Kidney capillary endothelial cell (primary cell): Measurements from ENCODE around the gene FUBP1.
"Not testable (repeated sequence)": the region's sequence is repeated elsewhere in the genome, so short reads cannot be mapped to it uniquely, and the experiment has no call there.

Experiments used
- DNase-seq: peaks from one replicate; pipeline ENCODE4 v3.0.0-alpha.2; 2018; ENCODE audit warnings: low spot score

The FUBP1 gene, protein sequence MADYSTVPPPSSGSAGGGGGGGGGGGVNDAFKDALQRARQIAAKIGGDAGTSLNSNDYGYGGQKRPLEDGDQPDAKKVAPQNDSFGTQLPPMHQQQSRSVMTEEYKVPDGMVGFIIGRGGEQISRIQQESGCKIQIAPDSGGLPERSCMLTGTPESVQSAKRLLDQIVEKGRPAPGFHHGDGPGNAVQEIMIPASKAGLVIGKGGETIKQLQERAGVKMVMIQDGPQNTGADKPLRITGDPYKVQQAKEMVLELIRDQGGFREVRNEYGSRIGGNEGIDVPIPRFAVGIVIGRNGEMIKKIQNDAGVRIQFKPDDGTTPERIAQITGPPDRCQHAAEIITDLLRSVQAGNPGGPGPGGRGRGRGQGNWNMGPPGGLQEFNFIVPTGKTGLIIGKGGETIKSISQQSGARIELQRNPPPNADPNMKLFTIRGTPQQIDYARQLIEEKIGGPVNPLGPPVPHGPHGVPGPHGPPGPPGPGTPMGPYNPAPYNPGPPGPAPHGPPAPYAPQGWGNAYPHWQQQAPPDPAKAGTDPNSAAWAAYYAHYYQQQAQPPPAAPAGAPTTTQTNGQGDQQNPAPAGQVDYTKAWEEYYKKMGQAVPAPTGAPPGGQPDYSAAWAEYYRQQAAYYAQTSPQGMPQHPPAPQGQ

DNA sequence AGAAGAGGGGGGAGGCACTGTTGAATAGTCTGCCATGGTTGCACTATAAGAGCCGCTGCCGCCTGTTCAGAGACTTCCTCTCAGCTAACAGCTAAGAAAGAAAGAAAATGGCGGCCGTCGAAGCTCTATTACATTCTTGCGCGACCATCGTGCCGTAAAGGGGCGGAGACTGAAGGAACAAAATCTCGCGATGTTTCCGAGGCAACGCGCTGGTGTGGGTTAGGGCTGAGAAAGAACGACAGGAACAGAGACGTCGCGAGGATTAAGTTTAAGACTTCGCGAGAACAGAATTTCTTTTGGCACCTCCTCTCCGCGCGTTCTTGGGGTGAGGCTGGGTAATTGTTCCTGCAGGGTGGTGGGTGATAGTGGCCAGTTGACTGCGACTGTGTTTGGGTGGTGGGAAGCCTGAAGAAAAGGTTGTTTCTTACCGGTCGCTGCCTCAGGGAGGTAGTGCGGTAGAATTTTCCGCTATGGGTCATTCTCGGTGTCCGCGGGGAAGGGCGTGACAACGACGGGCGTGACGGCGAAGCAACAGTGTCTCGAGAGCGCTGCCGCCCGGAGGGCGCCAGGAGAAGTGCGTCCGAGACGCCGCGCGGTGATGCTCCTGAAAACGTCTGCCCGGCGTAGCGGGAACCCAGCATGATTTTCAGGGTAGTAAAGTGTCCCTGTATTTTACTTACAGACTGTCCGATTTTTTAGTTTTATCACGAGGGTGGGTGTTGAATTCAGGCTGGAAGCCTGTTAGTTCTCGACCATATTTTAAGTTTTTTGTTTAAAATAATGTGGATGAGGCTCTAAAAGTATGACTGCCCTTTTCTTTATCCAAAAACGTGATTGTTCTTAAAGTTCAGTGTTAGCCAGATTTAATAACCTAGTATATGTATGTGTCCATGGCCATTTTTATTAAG is at the start of gene FUBP1:
Gene FUBP1 (minus strand): TSS at position 104 of the 908 bp plus-strand sequence. CDS start 68 bp downstream, at position 36.
- DNase-seq = peak; percentile 98

DNA sequence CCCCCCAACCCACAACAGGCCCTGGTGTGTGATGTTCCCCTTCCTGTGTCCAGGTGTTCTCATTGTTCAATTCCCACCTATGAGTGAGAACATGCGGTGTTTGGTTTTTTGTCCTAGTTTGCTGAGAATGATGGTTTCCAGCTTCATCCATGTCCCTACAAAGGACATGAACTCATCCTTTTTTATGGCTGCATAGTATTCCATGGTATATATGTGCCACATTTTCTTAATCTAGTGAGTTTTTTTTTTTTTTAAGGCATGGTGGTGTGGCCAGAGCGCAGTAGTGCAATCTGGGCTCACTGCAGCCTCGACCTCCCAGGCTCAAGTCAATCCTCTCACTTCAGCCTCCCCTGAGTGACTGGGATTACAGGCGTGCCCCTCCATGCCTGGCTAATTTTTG is 42.3 kb upstream of the FUBP1 start:
- DNase-seq = not testable (repeated sequence)

DNA sequence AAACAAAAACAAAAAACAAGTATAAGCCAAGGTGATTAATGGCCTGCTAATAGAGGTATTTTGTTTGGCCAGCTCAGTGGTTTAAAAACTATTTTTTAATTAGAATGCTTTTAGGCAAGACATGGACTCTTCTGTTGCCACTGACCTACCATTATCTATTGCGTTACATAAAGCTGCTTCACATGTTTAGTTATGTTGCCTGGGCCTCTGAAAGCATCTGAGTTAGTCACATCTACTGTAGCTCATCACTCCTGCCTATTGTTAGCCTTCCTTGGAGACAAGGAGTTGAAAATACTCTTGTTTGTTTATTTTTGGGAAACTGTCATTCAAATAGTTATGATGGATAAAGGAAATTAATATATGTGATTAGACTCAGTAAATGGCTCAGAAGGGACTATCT is 40.2 kb upstream of the FUBP1 start:
- no peak for DNase-seq

DNA sequence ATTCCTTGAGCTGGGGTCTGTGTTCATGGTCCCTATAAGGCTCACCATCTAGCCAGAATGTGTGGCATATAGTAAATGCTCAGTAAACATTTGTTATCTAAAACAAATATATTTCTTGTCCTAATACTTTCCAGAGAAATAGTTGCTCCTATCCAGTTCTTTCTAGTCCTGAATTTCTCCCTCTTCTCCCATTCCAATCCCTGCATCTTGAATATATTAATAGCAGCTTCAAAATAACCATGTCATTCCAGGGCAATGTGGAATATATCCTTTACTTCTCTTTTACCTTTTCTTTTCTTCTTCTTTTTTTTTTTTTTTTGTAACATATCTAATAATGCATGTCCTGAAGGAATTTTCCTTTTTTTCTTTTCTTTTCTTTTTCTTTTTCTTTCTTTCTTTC is 36.3 kb upstream of the FUBP1 start:
- no peak for DNase-seq

DNA sequence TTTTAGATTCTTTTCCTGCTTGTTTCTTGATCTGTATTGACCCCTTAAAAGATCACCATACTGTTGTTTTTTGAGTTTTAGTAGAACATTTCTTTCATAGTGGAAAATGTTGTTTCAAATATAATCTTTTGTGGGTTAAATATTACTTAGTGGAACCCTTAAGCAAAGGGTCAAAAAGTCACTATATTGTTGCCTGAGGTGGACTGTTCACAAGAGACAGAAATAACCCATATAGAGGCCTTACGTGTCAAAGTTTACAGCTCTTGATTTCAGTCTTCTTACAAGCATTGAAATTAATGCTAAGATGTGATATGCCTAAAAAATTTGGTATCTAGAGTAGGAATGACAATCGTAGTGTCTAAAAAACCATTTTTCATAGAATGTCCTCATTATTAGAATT is 32.2 kb upstream of the FUBP1 start:
- DNase-seq = no peak

DNA sequence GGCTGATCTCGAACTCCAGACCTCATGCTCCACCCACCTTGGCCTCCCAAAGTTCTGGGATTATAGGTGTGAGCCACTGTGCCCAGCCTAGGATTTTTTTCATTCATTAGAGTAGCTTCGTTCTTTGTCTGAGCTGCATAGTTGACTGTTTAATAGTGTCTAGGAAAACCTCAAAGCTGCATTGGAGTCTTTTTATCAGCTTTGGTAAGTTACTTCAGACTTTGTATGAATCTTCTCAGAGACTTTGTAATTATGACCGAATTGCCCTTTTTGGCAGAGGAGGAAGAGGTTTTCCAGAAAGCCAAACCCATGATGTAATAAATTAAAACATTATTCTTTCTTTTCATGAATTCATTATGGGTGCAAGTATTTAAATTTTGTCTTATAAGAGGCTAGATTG is 31.0 kb upstream of the FUBP1 start:
- no peak for DNase-seq

DNA sequence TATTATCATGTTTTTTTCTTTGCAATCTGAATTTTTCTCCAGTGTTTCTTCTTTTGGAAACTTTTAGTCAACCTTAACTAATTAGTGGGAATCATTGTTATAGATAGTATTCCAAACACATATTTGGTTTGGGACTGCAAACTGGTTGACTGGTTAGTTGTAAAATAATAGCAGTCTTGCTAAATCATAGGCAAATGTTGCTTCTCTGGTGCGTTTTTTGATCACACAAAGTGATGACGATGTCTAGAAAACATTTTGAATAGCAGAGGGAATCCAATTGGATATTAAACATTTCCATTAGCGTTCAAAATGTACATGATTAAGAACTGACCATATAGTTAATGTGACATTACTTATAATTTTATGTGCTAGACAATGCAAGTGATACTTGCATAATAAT is 30.4 kb upstream of the FUBP1 start:
- no peak for DNase-seq

DNA sequence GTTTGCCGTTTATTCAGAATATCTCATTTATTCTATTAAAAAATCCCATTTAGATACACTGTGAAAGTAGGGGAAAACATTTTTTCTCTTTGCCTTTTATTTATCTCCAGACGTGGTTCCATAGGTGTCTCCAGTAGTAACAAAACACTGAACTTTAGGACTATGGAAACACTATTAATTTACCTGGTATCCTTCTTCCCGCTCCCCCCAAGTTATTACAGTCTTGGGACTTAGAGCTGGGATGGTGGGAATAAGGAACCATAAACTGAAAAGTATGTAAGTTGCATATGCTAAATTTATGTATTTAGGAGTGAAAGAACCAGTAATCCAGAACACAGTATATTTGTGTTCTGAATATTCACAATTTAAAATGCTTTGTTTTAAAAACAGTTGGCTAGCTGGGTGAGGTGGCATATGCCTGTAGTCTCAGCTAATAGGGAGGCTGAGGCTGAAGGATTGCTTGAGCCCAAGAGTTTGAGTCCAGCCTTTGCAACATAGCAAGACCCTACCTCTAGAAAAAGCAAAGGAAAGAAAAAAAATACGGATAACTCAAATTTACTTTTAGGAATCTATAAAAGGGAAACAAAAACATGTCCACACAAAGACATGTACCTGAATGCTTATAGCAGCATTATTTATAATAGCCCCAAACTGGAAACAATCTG is 28.9 kb upstream of the FUBP1 start:
- DNase-seq = no peak

DNA sequence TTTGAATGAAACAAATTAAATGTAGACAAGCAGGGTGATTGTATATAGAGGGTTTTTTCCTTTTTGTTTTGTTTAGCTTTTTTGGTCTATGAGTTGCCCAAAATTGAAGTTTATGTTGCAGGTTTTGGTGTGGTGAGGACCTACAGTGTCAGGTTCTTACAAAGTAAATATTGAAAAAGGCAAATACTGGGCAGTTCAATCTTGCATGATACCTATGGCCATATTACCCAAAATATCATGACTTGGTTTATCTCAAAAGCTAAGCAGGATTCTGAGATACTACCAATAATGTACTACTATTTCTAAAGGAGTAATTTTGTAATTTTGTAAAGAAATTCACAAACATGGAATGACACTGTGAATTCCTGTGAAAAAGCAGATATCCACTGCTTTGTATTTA is 27.6 kb upstream of the FUBP1 start:
- DNase-seq = no peak

DNA sequence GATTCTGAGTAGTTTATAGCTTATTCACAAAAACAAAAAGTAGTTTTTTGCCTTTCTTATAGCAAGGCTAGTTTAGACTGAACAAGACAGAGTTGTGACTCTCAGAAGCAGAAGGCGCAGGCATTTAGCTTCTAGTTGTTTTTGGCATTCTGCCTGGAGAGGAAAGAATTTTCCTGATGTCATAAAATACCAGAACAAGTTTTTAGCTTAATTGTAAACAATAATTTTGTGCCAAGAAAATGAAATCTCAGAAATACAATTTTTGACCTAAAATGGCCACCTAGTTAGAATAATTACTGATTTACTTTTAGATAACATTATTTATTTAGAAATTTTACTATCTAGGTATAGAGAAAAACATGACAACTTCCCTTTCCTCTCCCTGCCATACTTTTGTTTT is 26.9 kb upstream of the FUBP1 start:
- peak; percentile 83 for DNase-seq

DNA sequence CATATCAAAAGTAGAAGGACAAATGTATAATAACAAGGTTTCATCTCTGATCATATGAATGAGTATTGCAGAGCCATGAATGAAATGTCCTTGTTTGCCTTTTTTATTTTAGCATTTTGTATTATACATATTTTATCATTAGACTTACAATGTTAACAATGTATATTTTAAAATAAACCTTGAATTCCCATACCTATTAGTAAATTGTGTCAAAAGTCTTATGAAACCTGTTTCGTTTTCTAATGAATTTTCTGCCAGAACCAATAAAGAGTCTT is 26.5 kb upstream of the FUBP1 start:
- no peak for DNase-seq

DNA sequence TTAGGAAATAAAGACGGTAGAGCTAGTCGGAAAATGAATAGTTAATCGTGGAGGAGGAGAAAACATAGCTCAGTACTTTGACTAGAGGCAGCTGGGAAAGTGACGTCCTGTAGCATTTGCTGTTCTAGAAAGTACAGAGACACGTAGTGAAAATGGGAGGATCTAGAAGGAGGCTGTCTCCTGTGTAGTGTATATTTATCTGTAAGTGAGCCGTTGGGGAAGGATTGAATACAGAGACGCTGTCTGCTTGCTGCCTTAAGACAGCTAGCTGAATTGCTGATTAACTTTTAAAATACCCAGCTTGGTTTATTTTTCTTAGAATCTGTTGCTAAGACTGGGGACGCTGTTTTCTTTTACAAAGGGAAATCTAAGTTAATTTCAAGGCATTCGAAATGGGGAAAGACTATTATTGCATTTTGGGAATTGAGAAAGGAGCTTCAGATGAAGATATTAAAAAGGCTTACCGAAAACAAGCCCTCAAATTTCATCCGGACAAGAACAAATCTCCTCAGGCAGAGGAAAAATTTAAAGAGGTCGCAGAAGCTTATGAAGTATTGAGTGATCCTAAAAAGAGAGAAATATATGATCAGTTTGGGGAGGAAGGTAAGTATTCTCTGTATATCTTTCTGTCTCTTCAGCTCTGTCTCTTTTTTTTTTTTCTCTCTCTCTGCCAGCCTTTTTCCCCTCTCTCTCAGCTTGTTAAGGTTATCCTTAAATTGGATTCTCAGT is 26.0 kb upstream of the FUBP1 start, which contains the start of gene DNAJB4:
Gene DNAJB4 (plus strand): TSS at position 221 of the 729 bp plus-strand sequence. CDS start 172 bp downstream, at position 393.
- DNase-seq = peak; percentile 96

DNA sequence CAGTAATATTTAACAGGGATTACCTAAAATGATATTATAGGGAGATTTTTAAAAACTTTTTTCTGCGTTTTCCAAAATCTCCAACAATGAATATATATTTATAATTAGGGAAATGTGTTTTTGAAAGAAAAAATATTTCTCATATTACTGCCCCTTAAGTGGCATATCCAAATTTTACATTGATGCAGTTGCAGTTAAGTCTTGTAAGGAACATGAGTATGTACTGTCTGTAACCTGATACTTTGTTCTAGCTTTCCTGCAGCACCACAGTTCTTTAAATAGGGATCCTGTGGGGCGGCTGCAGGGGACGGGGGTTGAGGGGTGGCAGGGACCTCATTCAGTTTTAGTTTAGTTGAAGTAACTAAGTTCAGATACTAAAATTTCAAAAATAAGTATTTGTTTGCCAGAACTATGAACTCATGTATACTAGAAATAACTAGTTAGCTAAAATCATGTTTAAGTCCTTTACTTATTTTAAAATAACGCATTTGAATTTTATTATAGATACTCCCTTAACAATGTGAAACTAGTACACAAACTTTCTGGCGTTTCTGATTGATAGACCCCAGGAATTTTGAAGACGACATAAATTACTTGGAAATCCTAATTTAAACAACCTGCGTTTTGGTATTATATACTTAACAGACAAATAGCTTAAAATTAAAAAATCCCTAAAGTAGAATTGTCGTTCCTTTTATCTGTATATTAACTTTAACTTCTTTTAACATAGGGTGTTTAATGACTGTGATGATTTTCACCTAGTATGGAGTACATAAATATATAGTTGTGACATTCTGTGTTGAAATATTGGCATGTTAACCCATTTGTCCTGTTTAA is 25.2 kb upstream of the FUBP1 start:
- peak; percentile 77 for DNase-seq

DNA sequence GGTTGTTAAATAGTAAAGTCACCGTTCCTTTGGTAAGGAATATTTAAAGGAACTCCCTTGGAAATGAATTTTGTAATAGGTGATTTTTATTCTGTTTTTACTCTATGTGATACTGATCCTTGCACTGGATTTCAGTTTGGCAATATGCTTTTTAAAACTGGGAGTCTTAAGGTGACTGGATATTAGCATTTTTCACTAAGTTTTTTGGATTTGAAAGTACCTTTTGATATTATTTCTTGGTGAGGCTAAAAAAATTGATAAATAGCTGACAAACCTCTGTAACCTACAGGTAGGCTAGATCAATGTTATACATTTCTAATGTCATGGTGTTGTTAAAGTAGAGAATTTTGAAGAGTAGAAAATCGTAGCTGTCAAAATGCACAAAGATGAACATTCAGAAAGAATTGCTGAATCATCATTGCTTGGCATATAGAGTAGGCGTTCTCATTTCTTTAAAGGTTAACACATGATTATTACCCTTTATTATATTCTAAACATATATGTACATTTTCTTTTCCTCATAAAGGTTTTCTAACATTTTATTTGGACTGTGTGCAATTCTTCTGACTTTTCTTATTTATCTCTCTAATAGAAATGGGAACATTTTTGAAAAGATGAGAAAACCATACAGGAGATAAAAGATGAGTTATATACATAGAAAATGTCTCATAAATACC is 24.3 kb upstream of the FUBP1 start:
- peak; percentile 26 for DNase-seq

DNA sequence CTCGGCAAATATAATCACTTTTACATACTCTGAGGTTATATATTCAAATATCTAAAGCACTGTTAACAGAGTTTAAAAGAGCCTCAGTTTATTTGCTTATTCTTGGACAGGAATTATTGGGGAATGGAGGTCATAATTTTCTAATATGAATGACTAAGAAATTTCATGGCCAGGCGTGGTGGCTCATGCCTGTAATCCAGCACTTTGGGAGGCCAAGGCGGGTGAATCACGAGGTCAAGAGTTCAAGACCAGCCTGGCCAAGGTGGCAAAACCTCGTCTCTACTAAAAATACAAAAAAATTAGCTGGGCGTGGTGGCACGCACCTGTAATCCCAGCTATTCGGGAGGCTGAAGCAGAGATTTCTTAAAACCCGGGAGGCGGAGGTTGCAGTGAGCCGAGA is 21.7 kb upstream of the FUBP1 start:
- DNase-seq = not testable (repeated sequence)

DNA sequence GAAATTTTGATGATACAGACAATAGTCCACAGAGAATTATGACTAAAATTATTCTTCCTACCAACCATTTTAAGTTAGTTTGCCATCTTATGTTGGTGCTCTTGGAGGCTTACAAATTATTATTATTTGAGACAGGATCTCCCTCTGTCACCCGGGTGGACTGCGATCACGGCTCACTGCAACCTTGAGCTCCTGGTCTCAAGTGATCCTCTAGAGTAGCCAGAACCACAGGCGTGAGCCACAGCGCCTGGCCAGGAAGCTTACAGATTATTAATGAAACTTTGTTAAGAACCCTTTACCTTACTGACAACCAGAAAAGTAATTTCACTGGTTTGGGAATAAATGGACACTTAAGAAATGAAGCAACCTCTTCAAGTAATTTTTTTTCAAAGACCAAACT is 17.9 kb upstream of the FUBP1 start:
- no peak for DNase-seq

DNA sequence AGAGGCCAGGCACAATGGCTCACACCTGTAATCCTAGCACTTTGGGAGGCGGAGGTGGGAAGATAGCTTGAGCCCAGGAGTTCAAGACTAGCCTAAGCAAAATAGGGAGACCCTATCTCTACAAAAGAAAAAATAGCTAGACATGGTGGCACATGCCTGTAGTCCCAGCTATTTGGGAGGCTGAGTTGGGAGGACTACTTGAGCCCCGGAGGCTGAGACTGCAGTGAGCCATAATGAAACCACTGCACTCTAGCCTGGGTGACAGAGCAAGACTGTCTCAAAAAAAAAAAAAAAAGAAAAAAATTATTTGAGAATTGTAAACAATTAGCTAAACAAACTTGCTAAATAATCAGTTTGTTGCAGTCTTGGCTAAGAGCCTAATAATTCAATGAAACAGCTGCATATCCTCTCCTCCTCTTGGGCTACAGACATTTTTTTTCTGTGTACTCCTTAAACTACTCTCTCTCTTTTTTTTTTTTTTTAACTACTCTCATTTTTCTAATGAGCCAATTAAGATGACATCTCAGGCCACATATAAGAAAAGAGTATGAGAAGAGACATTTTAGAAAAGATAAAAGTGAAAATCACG is 15.3 kb upstream of the FUBP1 start:
- DNase-seq = no peak

DNA sequence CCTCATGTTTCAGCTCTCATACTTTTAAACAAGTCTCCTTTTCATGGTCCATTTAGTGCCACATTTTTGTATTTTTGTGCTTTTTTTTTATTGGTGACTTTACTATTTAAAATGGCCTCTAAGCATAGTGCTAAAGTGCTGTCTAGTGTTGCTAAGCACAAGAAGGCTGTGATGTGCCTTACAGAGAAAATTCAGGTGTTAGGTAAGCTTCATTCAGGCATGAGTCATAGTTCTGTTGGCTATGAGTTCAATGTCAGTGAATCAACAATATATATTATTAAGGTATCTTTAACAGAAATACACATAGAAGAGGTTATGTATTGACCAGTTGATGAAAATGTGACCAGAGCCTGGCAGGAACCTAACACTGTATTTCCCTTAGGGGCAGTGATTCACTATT is 12.8 kb upstream of the FUBP1 start:
- DNase-seq = no peak

DNA sequence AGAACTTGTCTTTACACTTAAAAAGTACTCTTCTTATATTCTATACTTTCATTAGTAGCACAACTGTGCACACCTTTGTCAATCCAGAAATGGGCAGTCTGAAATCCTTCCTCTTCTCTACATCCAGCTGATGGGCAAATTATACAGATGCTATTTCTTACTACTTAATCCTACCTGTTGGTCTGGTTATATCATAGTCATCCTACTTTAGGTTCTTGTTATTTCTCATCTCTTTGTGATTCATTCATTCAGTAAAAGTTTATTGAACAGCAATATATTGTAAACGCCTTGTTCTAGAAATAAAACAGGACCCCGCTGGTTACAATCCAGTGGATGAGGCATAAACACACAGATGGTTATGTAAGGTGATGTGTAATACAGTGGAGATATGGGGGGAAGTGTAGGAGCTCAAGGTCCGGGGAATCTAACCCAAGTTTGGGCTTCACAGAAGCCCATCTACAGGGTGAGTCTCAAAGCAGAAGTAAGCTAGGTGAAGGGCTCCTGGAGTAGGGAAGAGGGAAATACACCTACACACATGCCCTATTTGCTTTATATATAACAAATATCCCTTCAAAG is 11.8 kb upstream of the FUBP1 start:
- no peak for DNase-seq
